HG03108 (cell line): ENCODE measurements around the gene MED22.
"Not testable (repeated sequence)": the region's sequence is repeated elsewhere in the genome, so short reads cannot be mapped to it uniquely, and the experiment has no call there.

Source experiments
- ATAC-seq: cut with Tn5 transposase; IDR thresholded peaks from one replicate; pipeline ENCODE4 v1.9.1; 2021; ENCODE audit warnings: moderate library complexity; ENCODE audit not compliant: unreplicated experiment

The MED22 gene

DNA sequence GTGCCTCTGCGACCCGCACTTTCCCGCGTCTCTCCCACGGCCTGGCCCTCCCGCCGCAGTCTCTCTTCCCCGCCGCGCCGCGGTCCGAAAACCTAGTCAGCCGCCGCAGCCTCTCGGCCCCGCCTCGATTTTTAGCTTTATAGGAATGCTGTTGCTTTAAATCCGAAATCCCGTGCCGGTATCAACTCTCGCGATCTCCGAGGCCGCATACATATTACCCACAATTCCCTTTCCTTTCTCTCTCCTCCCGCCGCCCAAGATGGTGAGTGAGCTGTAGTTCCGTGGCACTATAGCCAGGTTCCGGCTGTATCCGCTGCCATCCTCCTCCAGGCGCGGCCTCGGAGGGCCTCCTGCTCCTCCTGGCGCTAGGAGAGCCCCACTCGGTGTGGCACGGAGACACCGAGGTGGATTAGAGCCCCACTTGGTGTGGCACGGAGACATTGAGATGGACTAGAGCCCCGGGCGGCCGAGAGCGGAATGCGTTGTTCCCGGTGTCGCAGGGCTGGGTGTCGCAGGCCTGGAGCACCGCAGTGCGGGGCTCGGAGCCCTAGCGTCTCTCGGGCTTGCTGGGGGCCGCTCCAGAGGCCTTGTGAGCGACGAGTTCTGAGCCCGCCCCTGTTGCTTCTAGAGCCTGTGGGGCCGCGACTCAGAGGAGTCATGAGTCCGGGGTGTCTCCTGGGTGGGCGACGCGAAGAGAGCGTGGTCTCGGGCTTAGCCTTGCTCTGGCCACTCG is at the start of gene MED22, which contains the start of gene RPL7A:
Gene MED22, minus strand, starts transcription at position 147 of the 733 bp plus-strand sequence. CDS start 1,469 bp downstream, outside the sequence.
Gene RPL7A, plus strand, starts transcription at position 234 of the 733 bp plus-strand sequence. Its CDS starts 26 bp downstream, at position 260.
- peak; percentile 73 for ATAC-seq

DNA sequence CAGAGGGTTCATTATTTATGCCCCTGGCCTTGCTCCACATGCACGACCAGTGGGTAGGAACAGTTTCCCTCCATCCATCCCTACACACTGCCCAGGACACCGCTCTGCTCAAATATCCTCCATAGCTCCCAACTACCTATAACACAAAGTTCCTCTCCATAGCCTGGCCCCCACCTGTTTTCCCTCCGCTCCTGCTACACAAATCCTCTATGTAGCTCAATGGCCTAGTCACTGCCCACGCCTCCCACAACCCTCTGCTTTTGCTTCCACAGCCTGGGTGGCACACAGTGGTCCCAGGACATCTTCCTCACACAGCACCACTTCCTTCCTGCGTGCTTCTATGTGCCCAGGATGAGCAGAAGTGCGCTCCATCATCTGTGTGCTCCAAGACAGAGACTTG is 49.4 kb upstream of the MED22 start:
- ATAC-seq = no peak

DNA sequence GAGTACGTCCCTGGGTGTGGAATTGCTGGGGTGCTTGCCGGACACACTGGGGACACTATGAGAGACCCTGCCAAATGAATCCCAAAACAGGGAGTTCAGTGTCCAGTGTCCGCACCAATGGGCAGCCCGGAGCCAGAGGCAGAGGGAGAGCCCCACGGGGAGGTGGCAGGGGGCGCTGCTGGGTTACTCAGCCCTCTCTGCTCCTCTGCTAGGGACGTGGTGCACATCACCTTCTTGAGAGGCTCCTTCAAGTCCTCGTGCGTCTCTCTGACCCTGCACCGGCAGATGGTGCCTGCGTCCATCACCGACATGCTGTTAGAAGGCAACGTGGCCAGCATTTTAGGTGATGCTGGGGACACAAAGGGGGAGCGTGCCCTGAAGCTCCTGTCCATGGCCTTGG is 49.0 kb upstream of the MED22 start:
- ATAC-seq = no peak

DNA sequence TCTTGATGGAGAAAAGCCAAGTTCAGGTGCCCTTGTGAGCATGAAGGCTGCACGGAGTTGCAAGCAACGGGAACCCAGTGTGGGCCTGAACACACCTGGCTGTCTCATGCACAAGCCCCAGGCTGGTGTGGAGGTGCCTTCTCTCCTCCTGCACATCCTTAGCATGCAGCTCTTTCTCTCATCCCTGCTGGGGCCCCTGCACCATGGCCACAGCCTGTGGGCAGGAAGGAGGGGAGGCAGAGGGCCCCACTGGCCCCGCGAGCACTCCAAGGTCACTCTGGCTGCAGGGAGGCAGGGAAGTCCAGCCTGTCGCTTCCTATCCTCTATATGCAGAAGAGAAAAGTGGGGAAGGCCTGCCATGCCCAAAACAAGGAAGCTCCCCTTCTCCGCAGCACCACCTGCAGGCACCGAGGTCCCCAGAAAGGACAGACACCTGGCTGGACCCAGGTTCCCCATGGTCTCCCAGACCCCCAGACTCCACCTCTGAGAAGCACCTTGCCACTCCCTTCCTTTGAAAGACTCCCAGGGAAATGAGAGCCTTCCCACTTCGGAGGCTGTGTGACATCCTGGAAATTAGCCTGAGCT is 46.8 kb upstream of the MED22 start:
- no peak for ATAC-seq

DNA sequence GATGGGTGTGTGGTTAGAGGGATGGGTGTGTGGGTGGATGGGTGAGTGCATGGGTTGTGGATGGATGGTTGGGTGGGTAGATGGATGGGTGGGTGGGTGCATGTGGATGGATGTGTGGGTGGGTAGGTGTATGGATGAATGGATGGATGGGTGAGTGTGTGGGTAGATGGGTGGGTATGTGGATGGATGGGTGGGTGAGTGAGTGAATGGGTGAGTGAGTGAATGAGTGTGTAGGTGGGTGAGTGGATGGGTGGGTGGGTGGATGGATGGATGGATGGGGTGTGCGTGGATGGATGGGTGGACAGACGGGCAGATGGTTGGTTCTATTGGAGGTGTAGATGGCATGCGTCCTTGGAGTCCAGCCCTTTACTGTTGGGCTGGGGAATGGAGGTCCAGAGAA is 45.5 kb upstream of the MED22 start:
- ATAC-seq = no peak

DNA sequence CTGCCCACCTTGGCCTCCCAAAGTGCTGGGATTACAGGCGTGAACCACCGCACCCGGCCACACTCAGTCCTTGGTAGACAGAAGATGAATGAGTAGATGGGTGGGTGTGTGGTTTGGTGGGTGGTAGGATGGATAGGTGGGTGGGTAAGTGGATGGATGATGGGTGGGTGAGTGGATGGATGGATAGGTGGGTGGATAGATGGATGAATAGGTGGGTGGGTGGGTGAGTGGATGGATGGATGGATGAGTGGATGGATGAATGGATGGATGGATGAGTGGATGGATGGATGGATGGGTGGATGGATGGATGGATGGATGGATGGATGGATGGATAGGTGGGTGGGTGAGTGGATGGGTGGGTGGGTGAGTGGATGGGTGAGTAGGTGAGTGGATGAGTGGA is 44.4 kb upstream of the MED22 start:
- not testable (repeated sequence) for ATAC-seq

DNA sequence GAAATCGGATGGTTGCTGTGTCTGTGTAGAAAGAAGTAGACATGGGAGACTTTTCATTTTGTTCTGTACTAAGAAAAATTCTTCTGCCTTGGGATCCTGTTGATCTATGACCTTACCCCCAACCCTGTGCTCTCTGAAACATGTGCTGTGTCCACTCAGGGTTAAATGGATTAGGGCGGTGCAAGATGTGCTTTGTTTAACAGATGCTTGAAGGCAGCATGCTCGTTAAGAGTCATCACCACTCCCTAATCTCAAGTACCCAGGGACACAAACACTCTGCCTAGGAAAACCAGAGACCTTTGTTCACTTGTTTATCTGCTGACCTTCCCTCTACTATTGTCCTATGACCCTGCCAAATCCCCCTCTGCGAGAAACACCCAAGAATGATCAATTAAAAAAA is 43.5 kb upstream of the MED22 start:
- ATAC-seq = not testable (repeated sequence)

DNA sequence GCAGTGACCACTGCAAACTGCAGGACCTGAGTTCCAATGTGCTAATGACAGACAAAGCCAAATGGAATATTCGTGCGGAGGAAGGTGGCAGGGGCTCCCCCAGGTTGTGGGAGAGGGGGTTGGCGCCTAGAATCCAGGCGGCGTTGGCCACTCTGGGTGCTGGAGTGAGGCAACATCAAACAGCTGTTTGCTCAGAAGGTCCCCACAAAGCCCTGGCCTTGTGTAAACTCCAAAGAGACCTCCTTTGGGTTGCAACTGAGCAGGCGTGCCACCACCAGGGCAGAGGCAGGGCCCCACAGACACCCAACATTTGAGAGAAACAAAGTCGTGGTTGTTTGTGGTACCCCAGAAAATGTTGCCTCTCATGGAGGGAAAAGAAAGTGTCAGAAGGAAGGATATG is 42.8 kb upstream of the MED22 start:
- no peak for ATAC-seq

DNA sequence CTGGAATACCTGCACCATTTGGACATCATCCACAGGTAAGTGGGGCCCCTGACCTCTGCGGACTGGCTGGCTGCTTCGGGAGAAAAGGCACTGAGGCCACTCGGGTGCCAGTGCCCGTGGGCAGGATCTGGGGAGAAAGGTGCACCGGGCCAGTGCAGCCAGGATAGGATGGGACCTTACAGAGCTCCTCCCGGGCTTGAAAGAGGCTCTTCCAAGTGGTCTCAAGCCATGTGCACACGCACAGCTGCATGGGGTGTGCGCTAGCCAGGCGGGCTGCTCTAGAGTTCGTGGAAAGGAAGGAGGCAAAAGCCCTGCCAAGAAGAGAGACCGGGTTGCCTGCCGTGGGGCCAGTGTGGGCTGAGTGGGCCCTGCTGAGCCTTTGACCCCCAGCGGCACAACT is 41.6 kb upstream of the MED22 start:
- ATAC-seq = no peak

DNA sequence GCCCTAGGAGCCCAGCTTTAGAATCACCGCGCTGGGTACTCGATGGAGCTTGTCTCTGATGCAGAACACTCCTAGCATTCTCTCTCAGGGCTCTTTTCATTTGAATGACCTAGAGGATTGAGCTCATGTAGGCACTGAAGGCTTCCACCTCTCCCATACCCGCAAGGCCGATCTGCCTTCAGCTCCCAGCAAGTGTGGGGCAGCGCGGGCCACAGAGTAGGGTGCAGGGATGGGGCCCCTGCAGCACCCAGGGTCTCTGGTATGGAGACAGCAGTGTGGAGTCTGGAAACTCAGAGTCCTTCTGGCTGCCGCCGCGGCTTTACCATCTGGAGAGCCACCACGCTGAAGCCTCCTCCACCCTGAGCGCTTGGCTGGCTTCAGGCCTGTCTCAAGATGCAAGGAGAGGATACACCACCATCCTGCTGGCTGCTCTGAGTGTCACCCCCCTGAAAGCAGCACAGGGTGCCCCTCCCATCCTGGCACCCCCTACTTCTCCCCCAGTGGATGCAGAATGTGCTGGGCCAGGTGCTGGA is 41.2 kb upstream of the MED22 start:
- no peak for ATAC-seq

DNA sequence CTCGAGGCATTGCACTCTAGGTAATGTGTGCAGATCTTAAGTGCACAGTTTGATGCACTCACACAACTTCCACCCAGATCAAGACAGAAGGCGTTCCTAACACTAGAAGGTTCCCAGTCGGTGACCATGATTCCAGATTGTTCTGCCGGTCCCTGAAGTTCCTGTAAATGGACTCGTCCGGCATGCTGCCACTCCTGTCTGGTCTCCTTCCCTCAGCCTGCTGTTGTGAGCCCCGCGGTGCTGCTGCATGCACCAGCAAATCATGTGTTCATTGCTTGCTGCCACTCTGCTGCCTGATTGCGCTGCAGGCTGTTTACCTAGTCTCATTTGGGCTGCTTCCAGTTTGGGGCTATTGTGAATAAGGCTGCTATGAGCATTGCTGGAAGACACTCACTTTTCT is 39.7 kb upstream of the MED22 start:
- ATAC-seq = no peak

DNA sequence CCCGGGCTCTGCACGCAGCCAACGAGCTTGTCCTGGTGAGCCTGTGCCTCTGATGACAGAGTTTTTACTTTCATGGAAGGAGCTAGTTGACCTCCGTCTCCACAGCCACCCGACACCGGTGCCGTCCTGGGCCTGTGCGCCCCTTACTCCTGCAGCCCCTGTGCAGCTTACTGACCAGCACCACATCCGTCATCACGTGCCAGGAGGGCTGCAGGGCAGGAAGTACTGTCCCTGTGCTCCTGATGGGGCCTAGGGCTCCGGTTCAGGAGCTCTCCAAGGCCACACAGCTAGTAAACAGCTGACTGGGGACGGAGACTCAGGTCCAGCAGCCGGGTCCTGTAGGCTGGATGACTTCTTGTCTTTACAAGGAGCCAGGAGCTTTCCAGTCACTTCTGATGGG is 38.4 kb upstream of the MED22 start:
- no peak for ATAC-seq

DNA sequence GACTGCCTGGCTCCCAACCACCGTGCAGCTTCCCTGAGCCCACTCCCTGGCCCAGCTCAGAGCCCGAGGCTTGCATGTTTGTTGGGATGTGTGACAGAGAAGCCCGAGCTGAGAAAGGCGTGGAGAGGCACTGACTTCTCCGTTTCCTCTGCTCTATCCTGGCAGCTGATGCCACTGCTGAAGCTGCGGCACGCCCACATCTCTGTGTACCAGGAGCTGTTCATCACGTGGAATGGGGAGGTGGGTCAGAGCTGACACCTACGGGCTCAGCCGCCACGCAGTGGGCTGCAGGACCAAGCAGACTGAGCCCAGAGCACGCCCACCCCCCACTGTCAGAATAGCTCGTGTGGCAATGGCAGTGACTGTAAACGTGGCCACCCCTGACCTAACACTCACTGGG is 37.5 kb upstream of the MED22 start:
- ATAC-seq = no peak

DNA sequence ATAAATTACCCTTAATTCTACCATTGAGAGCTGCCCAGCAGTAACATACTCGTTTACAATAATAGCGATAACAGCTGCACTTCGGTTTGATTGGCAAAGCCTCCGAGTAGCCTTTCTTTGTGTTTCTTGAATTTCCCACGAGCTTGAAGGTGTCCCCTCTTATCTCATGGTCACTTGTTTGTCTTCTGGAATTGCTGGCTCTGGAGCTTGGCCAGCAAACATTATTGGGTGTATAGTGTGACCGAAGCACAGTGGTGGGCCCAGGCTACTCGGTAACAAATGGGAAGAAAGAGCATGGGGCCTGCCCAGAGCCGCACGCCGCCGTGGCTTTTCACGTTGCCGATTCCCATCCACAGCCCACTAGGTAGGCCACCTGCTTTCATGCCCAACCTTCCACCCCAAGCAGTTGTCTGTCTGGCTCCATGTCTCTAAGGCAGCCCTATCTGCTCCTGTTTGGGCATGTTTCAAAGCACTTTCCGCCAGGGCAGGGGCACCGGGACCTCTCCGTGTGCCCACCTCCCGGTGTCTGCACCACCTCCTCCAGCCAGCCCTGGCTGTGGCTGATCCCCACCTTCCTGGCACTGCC is 36.9 kb upstream of the MED22 start:
- ATAC-seq = no peak

DNA sequence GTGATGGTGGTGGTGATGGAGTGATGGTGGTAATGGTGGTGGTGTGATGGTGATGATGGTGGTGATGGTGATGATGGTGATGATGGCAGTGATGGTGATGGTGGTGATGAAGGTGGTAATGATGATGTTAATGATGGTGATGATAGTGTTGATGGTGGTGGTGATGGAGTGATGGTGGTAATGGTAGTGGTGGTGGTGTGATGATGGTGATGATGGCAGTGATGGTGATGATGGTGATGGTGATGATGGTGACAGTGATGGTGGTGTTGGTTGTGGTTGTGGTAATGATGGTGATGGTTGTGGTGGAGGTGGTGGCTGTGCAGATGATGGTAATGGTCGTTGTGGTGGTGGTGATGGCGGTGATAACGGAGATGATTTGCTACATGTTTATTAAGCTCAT is 35.5 kb upstream of the MED22 start:
- ATAC-seq = no peak

DNA sequence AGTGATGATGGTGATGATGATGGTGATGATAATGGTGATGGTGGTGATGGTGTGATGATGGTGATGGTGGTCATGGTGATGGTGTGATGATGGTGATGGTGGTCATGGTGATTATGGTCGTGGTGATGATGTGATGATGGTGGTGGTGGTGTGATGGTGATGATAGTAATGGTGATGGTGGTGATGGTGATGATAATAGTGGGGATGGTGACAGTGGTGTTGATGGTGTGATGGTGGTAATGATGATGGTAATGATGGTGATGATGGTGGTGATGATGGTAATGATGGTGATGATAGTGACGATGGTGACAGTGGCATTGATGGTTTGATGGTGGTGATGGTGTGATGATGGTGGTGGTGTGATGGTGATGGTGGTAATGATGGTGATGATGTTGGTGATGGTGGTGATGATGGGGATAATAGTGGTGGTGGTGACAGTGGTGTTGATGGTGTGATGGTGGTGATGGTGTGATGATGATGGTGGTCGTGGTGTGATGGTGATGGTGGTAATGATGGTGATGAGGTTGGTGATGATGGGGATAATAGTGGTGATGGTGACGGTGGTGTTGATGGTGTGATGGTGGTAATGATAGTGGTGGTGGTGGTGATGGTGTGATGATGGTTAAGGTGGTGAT is 34.7 kb upstream of the MED22 start:
- ATAC-seq = no peak

DNA sequence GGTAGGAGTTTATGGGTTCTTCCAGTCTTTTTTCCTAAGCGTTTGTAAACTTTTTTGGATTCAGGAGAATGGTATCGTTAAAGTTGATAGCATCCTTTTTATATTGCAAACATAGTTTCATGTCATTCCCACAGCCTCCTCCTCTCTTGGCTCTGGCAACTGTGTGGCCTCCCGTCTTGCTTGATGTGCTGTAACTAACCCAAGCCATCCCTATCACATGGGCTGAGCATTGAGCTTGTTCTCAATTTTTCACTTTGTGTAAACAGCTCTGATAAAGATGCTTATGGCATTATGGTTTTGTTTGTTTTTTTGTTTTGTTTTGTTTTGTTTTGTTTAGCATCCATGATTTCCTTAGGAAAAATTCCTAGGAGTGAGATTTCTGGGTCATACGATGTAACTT is 32.8 kb upstream of the MED22 start:
- ATAC-seq = no peak

DNA sequence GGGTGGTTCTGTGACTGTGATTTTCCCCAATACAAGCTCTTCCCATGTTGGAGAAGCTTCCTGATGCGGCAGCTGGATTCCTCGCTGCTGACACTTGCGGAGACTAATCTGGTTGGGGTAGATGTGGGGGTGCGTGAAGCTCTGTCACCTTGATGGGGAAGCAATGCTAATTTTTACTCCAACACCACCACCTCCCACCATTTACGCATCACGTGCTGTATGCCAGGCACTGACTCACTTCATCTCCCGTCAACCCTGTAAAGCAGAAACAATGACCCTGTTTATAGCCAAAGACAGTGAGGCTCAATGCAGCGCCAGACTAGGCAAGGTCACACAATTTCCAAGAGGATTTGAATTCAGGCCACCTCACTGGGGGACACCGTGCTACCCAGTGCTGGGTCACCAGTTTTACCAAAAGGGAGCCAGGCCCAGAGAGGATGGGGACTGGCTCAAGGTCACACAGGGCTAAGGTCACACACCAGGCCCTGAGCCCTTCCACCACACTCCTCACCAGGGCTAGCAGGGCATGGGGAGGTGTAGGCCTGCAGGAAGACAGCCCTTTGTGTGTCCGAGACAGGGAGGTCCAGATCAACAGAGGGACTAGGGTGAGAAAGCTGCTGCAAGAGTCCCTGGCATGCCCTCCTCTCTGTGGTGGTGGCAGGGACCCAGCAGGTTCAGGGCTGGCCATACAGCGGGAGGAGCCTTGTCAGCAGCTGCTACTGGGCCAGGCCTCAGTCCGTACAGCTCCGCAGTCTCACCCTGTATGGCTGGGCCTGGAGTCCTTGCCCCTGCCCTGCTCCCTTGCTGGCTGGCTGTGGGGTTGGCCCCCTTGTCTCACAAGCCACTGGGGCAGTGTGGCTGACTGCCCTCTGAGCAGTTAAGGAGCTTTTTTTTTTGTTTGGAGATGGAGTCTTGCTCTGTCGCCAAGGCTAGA is 31.5 kb upstream of the MED22 start:
- no peak for ATAC-seq

DNA sequence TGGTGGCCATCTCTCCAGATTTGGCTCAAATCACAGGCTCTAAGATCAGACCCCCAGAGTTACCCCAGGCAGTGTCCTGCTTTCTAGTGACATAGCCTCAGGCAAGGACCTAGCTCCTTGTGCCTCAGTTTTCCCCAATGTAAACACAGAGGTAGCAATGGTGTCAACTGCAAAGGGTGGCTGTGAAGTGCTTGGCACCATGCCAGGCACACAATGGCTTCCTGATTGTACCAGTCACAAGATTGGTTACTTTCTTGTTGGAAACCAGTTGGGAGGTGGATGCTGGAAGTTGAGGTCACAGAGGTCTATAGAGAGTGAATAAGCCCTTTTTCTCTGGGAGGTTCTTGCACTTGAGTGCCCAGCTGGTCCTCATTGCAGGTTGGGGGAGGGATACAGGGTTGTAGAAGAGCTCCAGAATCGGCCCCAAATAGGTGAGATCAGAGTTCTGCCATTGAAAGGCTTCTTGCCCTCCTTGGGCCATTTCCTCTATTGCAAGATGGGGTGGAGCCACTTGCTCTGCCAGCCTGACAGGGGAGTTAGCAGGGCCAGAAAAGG is 30.6 kb upstream of the MED22 start:
- ATAC-seq = no peak

DNA sequence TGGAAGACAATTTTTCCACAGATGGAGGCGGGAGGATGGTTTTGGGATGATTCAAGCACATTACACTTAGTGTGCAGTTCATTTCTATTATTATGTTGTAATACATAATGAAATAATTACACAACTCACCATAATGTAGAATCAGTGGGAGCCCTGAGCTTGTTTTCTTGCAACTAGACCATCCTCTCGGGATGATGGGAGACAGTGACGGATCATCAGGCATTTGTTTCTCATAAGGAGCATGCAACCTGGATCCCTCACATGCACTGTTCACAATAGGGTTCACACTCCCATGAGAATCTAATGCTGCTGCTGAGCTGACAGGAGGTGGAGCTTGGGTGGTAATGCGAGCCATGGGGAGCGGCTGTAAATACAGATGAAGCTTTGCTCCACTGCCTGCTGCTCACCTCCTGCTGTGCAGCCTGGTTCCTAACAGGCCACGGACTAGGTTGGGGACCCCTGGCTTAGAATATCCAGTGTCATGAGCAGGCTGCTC is 29.8 kb upstream of the MED22 start:
- ATAC-seq = no peak
